ENCODE data around the gene TNFAIP3.

DNA sequence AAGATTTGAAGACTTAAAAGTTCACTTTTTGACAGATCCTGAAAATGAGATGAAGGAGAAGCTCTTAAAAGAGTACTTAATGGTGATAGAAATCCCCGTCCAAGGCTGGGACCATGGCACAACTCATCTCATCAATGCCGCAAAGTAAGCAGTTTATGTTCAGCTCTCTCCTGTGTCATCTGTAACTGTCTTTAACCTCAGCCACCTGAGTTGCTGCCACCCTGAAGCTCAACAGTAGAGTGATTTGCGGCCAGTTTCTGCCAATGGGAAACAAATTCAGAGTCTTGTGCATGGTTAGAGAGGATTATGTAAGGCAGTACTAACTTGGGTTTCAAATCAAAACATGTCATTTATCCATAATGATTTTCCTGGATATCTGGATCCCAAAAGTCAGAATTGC lies 10.1 kb downstream of the TNFAIP3 start:
- TF ChIP-seq ZNF274 (IDR thresholded peaks at IDR 0.05; ENCODE audit: low read depth, low read length) (no peak), YY1 (IDR thresholded peaks at IDR 0.05; ENCODE audit: insufficient read depth, insufficient read length) (no peak), SUZ12 (IDR thresholded peaks at IDR 0.05; ENCODE audit: extremely low read depth, insufficient read depth, insufficient read length) (no peak)

Measured in NT2/D1 (cell line).